GM18909 (cell line): ENCODE results near the gene DOCK8.

ENCODE experiments used
- ATAC-seq: cut with Tn5 transposase; IDR thresholded peaks from one replicate; pipeline ENCODE4 v1.9.1; 2021; ENCODE audit warnings: mild to moderate bottlenecking; ENCODE audit not compliant: unreplicated experiment, poor library complexity

The DOCK8 gene

DNA sequence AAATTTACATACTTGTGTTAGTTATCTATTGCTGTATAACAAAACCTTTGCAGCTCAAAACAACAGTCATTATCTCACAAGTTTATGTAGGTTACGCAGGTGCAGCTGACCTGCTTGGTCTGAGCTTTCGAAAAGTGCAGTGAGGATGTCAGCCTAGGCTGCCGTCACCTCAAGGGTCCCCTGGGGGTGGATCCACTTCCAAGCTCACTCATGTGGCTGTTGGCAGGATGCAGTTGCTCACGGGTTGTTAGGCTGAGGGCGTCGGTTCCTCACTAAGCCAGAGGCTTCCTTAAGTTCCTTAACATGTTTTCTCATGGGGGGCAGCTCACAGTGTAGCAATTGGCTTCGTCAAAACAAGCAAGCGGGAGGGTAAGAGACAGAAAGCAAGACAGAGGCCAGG lies 139.8 kb downstream of the DOCK8 start:
- no peak for ATAC-seq

DNA sequence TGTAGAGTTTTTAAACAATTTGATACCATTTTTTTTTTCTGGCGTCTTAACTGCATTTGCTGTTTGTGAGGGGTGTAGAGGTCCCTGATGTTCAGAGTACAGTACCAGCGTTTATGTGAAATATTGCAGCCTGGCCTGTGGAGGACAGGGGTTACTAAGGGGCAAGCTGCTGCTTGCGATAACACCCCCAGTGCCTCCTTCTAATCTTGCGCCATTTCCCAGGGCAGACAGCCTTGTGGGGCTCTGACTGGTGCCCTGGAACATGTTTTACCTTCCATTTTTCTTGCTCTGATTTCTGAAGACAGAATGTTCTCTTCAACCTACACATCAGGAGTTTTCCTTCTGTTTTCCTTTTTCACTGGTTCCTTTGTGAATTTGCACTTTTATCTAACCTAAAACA lies 142.9 kb downstream of the DOCK8 start:
- no peak for ATAC-seq

DNA sequence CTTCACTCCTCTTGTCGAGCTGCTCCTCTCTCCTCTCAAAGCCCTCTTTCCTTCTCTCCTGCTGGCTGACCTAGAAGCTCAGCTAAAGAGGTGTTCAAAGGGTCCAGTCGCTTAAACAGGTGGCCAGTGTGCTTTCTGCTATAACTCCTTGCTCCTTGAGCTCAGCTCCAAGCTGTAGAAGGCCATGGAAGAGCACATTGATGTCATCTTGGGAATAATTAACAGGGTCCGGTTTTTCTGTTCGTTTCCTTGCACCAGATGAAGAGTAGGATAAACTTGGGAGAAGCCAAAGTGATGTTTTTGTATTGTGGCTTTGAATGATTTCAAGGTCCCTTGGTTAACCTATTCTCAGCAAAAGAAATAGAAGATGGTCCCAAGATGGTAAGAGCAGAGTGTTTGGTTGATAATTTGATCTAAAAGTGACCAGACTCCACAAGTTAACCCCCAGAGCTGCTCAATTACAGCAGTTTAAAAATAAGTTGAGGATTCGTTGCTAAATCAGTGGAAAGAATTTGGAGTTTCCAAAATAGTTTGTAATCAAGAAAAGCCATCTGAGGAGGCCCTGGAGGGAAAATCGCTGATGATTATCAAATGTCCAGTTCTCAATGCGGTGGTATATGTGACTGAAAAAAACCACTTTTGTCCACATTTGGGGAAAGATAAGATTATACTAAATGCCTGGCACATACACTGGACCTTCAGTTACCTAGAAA lies 148.1 kb downstream of the DOCK8 start:
- no peak for ATAC-seq

DNA sequence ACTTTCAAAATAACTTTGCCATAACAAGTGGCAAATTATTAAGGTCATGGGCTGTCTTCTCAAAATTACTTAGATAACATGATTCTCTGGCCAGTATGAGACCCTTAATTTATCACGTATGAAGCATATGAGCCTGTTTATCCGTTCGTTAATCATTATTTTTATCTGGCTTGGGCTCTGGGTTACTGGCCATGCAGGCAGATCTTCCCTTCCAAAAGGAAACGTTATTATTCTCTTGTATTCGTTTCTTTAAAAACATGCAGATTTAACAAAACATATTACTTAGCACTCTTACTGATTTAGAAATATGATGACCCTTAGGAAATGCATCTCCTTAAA lies 148.6 kb downstream of the DOCK8 start:
- no peak for ATAC-seq

DNA sequence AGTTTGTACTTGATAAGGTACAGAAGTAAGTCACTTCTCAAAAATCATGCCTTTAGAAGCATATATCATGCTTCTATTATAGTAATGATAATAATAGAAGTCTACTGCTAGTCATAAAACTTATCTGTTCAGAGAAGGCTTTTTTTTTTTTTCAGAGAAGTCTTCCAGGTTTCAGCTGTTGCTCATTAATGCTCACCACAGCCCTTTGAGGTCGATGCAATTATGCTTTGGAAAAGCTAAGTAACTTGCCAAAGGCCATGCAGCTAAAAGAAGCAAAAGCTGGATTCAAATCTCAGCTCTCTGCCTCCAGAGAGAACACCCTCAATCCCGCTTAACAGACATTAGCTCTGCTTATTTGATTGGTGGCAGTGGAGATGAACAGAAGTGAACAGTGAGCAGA lies 150.8 kb downstream of the DOCK8 start:
- ATAC-seq: no peak

DNA sequence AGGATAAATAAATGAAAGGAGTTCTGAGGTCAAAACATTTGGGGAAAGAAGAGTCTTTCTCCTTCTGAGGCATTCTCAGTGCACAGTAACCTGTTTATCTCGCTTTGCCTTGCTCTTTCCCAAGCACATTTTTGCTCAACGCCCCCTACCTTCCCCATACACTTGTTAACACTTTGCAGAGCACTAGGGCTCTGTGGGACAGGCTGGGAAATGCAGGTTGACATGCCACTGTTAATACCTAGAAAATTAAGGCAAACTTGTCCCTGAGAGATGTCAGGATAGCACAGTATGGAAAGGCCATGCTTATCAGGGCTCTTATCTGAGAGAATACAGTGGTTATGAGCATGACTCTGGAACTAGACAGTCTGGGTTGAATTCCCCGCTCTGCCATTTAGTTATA lies 152.0 kb downstream of the DOCK8 start:
- no peak for ATAC-seq

DNA sequence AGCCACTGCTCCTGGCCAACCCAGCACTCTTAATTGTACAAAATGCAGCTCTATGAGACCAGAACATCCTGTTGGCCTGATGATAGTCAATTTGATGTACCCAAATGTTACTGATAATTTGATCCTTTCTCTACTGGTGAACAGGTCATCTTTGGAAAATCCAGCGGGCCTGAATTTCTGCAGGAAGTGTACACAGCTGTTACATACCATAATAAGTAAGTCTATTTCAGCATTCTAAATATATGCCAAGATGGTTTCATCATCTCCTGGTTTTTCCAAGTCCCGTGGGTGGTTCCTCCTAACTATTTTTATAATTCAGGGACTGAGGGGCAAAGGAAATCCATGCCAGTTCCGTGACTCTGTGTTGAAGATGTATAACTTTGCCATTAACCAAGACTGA lies 155.4 kb downstream of the DOCK8 start:
- ATAC-seq: no peak

DNA sequence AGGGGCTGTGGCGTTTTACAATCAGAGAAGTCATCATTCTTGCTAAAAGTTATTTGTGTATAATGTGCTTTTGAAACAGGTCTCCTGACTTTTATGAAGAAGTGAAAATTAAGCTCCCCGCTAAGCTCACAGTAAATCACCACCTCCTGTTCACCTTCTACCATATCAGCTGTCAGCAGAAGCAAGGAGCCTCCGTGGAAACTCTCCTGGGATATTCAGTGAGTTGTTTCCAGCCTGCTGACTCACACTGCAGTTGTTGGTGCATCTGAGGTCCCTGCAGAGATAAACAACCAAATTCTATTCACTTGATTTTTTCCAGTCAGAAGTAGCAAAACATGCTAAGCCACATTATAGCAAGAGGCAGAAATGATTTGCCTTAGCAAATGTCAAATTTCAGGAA lies 156.7 kb downstream of the DOCK8 start:
- no peak for ATAC-seq

DNA sequence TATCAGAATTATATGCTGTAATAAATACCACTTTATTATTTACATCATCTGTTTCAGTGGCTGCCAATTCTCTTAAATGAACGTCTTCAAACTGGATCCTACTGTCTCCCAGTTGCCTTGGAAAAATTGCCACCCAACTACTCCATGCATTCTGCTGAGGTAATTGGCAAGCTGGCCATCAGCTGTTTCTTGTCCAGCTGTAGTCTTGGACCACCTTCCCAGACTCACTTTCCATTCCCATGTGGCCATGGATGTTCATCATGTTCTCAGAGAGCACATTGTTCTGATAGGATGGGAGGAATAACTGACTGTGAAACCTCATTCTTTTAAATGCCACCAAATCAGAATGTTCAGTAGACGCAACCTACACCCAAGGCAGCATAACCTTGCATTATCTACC lies 157.5 kb downstream of the DOCK8 start:
- ATAC-seq: no peak

DNA sequence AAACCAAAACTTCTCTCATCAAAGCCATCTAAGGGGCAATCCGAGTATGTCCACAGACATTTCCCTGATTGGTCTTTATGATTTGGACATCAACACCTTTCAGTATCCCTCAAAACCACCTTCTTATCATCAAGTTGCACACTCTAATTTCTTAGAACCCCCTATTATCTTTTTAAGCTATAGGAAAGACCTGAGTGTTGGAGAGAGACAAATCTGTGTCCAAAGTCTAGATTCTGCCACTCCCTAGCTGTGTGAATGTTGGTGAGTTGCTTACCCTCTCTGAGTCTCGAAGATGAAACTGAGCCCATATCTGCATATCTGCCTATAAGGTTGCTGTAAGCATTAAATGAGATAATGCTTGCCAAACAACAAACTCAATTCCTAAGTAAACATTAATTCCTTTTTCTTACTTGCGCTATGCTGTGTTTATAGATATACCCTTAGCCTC lies 159.1 kb downstream of the DOCK8 start:
- no peak for ATAC-seq

DNA sequence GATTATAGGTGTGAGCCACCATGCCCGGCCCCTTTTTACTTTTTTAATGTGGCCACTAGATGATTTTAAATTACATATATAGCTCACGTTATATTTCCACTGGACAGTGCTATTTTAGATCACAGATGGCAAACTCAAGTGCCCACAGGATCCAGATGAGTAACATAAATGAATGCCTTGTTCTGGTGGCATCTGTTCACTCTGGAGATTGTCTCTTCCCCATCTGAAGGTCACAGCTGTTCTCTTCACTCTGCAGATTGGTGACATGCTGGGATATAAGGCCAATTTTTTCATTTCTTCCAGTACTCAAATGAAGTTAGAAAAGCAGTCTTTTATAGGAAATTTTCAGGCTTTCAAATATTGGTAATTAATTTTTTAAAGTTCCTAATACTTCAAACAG lies 160.1 kb downstream of the DOCK8 start:
- ATAC-seq: no peak

DNA sequence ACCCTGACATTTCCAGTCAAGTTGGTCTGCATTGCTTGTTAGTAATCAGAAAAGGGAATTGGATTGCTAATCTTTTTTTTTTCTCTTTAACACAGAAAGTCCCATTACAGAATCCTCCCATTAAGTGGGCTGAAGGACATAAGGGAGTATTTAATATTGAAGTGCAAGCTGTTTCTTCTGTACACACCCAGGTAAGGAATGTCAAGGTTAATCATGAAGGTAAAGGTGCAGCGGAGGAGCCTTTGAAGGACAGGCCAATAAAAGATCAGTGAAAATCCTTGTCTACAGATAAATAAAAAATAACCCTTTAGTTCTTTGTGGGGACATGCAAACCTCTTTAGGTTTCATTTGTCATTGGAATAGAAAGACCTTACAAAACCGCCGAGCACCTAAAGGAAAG lies 161.4 kb downstream of the DOCK8 start:
- ATAC-seq: no peak

DNA sequence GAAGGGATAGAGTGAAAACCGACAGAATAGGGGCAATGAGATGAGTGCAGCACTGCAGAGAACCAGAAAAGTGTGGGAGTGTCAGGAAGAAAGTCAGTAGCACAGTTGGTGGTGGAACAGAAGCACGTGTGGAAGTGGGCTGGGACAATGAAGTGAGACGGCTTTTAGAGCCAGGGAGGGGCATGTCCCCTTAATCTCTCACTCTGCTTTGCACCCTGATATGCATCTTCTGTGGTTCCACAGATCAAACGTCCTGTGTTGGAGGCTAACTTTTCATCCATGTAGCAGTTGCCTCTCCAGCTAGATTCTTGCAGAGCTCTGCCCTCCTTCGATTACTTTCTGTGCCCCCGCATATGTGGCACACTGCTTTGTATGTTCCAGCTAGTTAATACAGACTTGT lies 163.6 kb downstream of the DOCK8 start:
- no peak for ATAC-seq

DNA sequence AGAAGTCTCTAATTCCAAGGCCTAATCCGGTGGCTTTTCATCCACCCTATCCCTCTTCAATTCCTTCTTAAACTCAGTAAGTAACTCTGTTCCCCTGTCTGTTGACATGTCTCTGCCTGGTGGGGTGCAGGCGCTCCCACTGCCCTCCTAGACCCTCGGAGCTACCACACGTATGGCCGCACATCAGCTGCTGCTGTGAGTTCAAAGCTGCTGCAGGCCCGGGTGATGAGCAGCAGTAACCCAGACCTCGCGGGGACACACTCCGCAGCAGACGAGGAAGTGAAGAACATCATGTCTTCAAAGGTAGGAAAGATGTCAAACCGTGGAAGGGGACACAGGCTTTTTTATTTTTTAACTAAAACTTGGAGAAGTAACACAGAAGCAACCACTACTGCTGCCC lies 167.7 kb downstream of the DOCK8 start:
- ATAC-seq: no peak

DNA sequence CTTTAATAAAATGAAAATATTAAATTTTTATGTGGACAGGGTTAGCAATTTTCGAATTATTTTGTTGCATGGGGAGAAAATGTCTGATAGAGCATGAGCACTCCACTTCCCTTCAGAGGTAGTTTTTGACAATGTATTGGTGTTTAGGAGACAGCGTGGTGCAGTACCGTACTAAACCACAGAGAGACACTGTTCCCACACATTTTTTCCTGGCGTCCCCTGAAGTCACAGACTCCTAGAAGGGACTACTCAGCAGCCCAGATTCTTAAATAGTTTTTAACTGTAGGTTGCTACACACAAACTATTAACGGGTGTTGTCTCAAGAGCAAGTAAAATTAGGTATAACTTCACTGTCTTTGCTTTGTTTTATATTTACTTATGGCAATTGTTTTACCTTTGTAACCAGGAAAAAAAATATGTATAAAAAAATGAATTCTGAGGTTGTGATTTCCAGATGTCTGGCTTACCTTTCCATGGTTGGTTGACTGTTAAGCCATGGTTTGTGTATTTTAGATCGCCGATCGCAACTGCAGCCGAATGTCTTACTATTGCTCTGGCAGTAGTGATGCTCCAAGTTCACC lies 171.2 kb downstream of the DOCK8 start:
- no peak for ATAC-seq

DNA sequence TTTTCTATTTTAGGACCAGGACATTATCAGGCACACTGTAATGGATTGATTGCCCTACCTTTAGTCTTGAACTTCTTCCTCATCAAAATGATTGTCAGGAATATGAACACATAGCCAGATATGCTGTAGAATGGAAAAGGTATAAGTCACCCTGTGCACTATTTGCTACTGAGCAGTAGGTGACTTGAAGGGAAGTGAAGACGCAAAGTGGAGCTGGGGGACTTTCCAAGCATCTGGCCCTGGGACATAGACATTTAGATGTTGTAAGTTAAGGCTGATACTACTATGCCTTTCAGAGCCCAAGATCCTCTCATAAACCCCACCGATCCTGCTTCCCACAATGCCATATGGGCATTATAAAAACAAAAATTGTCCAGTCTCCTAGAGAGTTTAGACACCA lies 174.5 kb downstream of the DOCK8 start:
- no peak for ATAC-seq

DNA sequence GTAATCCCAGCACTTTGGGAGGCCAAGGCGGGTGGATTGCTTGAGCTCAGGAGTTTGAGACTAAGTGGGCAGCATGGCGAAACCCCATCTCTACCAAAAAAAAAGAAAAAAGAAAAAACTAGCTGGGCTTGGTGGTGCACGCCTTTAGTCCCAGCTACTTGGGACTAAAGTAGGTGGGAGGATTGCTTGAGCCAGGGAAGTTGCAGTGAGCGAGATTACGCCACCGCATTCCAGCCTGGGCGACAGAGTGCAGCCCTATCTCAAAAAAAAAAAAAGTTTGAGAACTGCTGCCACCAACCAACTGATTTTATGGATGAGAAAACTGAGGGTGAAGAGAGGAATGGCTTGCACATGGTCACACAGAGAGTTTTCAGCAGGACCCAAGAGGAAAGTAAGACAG lies 175.1 kb downstream of the DOCK8 start:
- no peak for ATAC-seq

DNA sequence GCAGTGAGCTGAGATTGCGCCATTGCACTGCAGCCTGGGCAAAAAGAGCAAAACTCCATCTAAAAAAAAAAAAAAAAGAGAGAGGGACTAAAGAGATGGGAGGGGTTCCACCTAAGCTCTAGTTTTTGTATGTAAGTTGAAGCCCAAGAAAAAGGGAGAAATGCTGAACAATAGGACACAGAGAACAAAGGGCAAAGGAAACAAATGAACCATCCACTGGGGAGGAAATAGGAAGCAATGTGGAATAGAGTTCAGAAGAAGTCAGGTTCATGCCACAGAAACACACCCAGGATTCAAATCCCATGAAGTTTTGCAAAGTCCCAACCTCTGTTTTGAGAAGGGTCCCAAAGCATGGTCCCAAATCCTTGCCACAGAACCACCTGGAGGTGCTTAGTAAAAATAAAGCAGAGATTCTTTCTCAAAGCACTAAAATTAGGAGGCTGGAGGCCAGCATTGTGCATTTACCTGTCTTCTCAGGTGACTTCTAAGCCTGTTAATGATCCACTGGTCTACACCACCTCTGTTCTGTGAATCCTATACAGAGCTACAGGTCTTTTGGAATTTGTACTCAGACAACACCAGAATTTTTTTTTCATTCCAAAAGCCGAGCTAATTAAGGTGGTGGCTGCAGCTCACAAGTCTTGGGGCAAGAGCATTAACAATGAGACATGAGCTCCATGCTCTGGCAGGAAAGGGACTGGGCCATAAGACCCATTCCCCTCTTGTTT lies 177.6 kb downstream of the DOCK8 start:
- ATAC-seq: no peak

DNA sequence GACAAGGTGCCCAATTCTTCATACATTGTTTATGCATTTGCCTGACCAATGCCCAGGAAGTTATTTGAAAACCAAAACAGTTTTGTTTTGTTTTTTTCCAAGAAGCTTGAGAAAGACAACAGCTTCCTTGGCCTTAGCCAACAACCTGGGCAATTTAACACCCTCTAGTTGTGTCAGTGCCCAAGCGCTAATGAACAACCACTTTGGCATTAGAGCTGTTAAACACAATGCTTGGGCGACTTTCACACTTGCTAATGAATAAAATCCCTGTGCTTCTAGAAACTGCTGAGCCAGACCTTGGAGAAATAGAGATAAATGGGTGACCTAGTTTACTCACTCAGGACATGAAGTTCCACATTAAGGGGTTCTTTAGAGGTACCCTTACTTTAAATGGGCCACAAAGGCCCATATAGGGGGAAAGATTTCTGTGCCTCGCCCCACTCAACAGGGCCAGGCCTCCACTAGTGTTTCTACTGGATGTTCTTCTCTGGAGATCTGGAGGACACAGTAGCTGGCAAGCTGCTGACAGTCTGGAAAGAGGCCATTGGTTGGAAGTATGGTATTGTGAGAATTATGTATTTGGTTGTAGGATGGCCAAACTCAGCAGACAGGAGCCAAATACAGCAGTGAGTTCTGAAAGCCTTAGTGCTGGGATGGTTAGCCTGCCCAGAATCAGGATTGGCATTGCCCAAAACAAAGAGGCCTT lies 179.8 kb downstream of the DOCK8 start:
- no peak for ATAC-seq

DNA sequence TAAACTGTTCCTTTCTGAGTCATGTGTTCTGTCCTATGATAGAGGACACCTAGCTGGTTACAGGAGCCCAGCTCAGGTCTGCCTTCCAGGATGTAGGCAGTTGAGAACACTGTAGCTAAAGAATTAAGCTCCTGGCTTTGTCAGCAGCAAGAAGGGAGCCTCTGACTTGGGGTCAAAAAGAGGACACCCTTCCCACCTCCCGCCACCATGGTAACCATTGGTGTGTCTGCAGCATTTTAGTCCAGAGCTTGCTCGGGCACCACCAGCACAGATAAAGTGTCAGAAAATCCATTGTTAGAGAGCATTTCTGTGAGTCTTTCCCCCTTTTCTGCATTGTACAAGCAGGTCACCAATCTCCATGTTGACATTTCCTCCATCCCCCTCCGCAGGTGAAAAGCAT lies 181.7 kb downstream of the DOCK8 start:
- ATAC-seq: no peak

DNA sequence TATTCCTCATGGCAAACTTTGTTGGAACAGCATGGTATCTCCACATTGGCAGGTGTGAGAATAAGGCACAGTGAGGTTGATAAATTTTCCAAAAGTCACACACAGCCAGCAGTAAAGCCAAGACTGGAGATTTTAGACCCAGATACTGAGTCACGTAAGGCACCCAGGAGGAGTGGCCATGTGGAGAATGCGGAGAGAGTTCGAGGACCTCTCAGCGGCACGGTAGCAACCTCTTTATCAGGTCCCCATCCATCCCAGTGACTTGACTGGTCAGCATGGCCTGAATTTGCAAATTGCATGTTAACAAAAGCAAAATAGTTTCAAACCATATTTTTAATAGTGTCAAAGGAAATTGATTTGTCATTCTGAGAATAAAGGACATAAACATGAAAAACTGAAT lies 183.4 kb downstream of the DOCK8 start:
- ATAC-seq: no peak
